Mesendoderm (in vitro differentiated cells): ENCODE measurements around the gene GLS.
A peak's percentile ranks its signal among the peaks of the same experiment; 100 is the strongest.

ENCODE experiments used
- DNase-seq: peaks from one replicate; pipeline ENCODE4 v3.0.0; 2013
- H2AK5ac ChIP-seq: 2 replicates; pipeline ENCODE4 v1.6.1; 2013; ENCODE audit warnings: low read length, inconsistent platforms
- H2BK120ac ChIP-seq: 2 replicates; pipeline ENCODE4 v1.6.1; 2013; ENCODE audit warnings: low read depth, mild to moderate bottlenecking, low read length, moderate library complexity, mixed read lengths
- H2BK15ac ChIP-seq: replicated peaks from 2 replicates; pipeline ENCODE4 v1.6.1; 2013; ENCODE audit warnings: low read depth, mild to moderate bottlenecking, moderate library complexity
- H2BK5ac ChIP-seq: 2 replicates; pipeline ENCODE4 v1.6.1; 2013; ENCODE audit warnings: low read length, inconsistent platforms
- H3K18ac ChIP-seq: 2 replicates; pipeline ENCODE4 v1.6.1; 2013; ENCODE audit warnings: mild to moderate bottlenecking, low read length, mixed read lengths
- H3K23ac ChIP-seq: one replicate; pipeline ENCODE4 v1.6.1; 2013; ENCODE audit warnings: low read length
- H3K27ac ChIP-seq: 2 replicates; pipeline ENCODE4 v1.5.1; 2013; ENCODE audit warnings: low read depth, mild to moderate bottlenecking, inconsistent platforms, low read length, moderate library complexity
- H3K27me3 ChIP-seq: 2 replicates; pipeline ENCODE4 v1.6.1; 2013; ENCODE audit warnings: low read length, control low read depth, mild to moderate bottlenecking, inconsistent platforms; ENCODE audit not compliant: insufficient read depth, poor library complexity
- H3K36me3 ChIP-seq: 2 replicates; pipeline ENCODE4 v1.6.1; 2013; ENCODE audit warnings: low read length, inconsistent platforms; ENCODE audit not compliant: control insufficient read depth, insufficient read depth
- H3K4ac ChIP-seq: one replicate; pipeline ENCODE4 v1.6.1; 2013; ENCODE audit warnings: low read depth, mild to moderate bottlenecking, low read length, moderate library complexity
- H3K4me1 ChIP-seq: 2 replicates; pipeline ENCODE4 v1.6.1; 2013; ENCODE audit warnings: low read depth, low read length, inconsistent platforms; ENCODE audit not compliant: control insufficient read depth
- H3K4me2 ChIP-seq: 2 replicates; pipeline ENCODE4 v1.6.1; 2013; ENCODE audit warnings: low read length
- H3K4me3 ChIP-seq: 2 replicates; pipeline ENCODE4 v1.5.1; 2013; ENCODE audit warnings: mild to moderate bottlenecking, low read length
- H3K56ac ChIP-seq: one replicate; pipeline ENCODE4 v1.6.1; 2013; ENCODE audit warnings: low read length
- H3K79me1 ChIP-seq: 2 replicates; pipeline ENCODE4 v1.6.1; 2013; ENCODE audit warnings: low read length, inconsistent platforms
- H3K79me2 ChIP-seq: 2 replicates; pipeline ENCODE4 v1.6.1; 2013; ENCODE audit warnings: mild to moderate bottlenecking, low read length; ENCODE audit not compliant: control insufficient read depth, insufficient read depth
- H3K9ac ChIP-seq: 2 replicates; pipeline ENCODE4 v1.6.1; 2013; ENCODE audit warnings: low read length, inconsistent platforms
- H4K5ac ChIP-seq: one replicate; pipeline ENCODE4 v1.6.1; 2013; ENCODE audit warnings: low read length
- H4K8ac ChIP-seq: one replicate; pipeline ENCODE4 v1.6.1; 2013; ENCODE audit warnings: low read depth, mild to moderate bottlenecking, control low read depth, low read length, moderate library complexity
- WGBS: extraction: QIAGEN DNeasy Blood & Tissue Kit; methylation state at CpG from one replicate; pipeline ENCODE4 v1.1.7; 2013; ENCODE audit warnings: low lambda C conversion rate, missing lambda C conversion rate; ENCODE audit not compliant: insufficient coverage; ENCODE audit errors: extremely low coverage; 5-methylcytosine and 5-hydroxymethylcytosine counted together

Gene GLS

GRCh38 chr2:190947711-190948251 is 67.2 kb downstream of the GLS start:
- Histone ChIP-seq H3K4me1 (peaks cover 2% of the 10 kb centered on the region), H2BK5ac (no peak overlapping the region), H3K79me1 (no peaks in the 10 kb centered on the region), H3K56ac (no peak overlapping the region), H3K4ac (no peak overlapping the region), H3K36me3 (no peaks in the 10 kb centered on the region), H4K8ac (no peak overlapping the region), H3K4me2 (no peak overlapping the region), H3K79me2 (no peaks in the 10 kb centered on the region), H3K27ac (no peak overlapping the region), H2BK15ac (no peak overlapping the region), H2BK120ac (no peak overlapping the region), H4K5ac (no peak overlapping the region), H3K9ac (no peak overlapping the region), H2AK5ac (no peak overlapping the region), H3K27me3 (no peaks in the 10 kb centered on the region), H3K4me3 (no peak overlapping the region), H3K23ac (no peak overlapping the region), H3K18ac (no peak overlapping the region)
- no CpG with 5 or more reads among the region's 2 CpGs for WGBS
- DNase-seq: peak; percentile 57

DNA sequence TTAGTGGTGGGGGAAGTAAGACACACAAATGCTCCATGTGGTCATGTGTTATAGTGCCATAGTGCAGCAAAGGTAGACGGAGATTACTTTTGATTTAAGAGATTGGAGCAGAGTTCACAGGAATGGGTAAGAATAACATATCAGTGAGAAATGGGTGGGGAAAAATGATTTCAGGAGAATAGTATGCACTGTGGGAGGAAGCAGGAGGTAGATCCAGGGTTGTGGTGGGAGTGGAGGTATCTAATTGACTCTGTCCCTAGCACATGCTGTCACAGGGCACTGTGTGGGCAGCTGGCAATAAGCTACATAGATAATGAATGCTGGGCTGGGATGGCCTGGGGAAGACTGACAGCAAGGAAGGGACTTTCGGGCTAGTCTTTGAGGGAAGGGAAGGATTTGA is 68.0 kb downstream of the GLS start:
- DNase-seq: peak; percentile 27
- no peak overlapping the region for H3K23ac ChIP-seq
- no peak overlapping the region for H2BK120ac ChIP-seq
- H3K4me3 ChIP-seq: no peak overlapping the region
- H4K8ac ChIP-seq: no peak overlapping the region
- H4K5ac ChIP-seq: no peak overlapping the region
- no peak overlapping the region for H3K9ac ChIP-seq
- H2AK5ac ChIP-seq: no peak overlapping the region
- H3K18ac ChIP-seq: no peak overlapping the region
- WGBS: no CpG with 5 or more reads among the region's 2 CpGs
- H3K4ac ChIP-seq: no peak overlapping the region
- H3K4me1 ChIP-seq: peaks cover 2% of the 10 kb centered on the region
- no peaks in the 10 kb centered on the region for H3K79me2 ChIP-seq
- no peak overlapping the region for H2BK15ac ChIP-seq
- H3K56ac ChIP-seq: no peak overlapping the region
- no peak overlapping the region for H2BK5ac ChIP-seq
- no peaks in the 10 kb centered on the region for H3K36me3 ChIP-seq
- no peaks in the 10 kb centered on the region for H3K27me3 ChIP-seq
- no peak overlapping the region for H3K4me2 ChIP-seq
- H3K79me1 ChIP-seq: no peaks in the 10 kb centered on the region
- H3K27ac ChIP-seq: no peak overlapping the region

DNA sequence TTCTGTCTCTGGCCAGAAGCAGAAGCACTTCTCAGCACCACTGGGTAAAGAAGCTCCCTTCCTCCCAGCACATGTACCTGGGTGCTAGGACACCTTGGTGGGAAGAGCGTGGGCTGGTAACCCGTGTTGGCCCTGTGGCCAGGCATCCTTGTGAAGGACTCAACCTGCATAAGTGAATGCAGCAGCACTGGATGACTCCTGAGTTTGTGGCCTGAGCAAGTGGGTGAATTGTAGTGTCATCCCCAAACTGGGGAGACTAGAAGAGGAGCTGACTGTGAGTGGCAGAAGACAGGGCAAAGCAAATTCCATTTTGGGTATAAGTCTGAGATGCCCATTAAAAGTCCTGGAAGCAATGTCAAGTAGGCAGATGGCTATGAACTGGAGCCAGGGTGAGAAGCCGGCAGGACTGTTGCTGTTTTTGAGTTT is 70.0 kb downstream of the GLS start:
- H3K4me1 ChIP-seq: peaks cover 2% of the 10 kb centered on the region
- no peak for DNase-seq
- no peak overlapping the region for H3K18ac ChIP-seq
- no peaks in the 10 kb centered on the region for H3K36me3 ChIP-seq
- no peak overlapping the region for H4K8ac ChIP-seq
- H2BK15ac ChIP-seq: no peak overlapping the region
- H2BK5ac ChIP-seq: no peak overlapping the region
- no peak overlapping the region for H2BK120ac ChIP-seq
- no peak overlapping the region for H3K4me3 ChIP-seq
- H3K79me2 ChIP-seq: no peaks in the 10 kb centered on the region
- H3K56ac ChIP-seq: no peak overlapping the region
- H3K79me1 ChIP-seq: no peaks in the 10 kb centered on the region
- no peak overlapping the region for H3K27ac ChIP-seq
- no peak overlapping the region for H3K4ac ChIP-seq
- no peak overlapping the region for H3K23ac ChIP-seq
- no peak overlapping the region for H2AK5ac ChIP-seq
- no peak overlapping the region for H3K9ac ChIP-seq
- H4K5ac ChIP-seq: no peak overlapping the region
- H3K4me2 ChIP-seq: no peak overlapping the region
- WGBS: no CpG with 5 or more reads among the region's 3 CpGs
- H3K27me3 ChIP-seq: no peaks in the 10 kb centered on the region

- H3K79me1 ChIP-seq: no peaks in the 10 kb centered on the region
- DNase-seq: no peak
- no peaks in the 10 kb centered on the region for H3K27me3 ChIP-seq
- H2BK15ac ChIP-seq: no peak overlapping the region
- peaks cover 2% of the 10 kb centered on the region for H3K4me1 ChIP-seq
- no peak overlapping the region for H3K56ac ChIP-seq
- no peak overlapping the region for H3K9ac ChIP-seq
- no peak overlapping the region for H4K5ac ChIP-seq
- H2AK5ac ChIP-seq: no peak overlapping the region
- H2BK120ac ChIP-seq: no peak overlapping the region
- no peak overlapping the region for H4K8ac ChIP-seq
- H3K36me3 ChIP-seq: no peaks in the 10 kb centered on the region
- no peak overlapping the region for H3K4ac ChIP-seq
- H3K27ac ChIP-seq: no peak overlapping the region
- no peak overlapping the region for H2BK5ac ChIP-seq
- H3K4me3 ChIP-seq: no peak overlapping the region
- H3K18ac ChIP-seq: no peak overlapping the region
- no peaks in the 10 kb centered on the region for H3K79me2 ChIP-seq
- H3K23ac ChIP-seq: no peak overlapping the region
- no peak overlapping the region for H3K4me2 ChIP-seq
- WGBS: no CpG with 5 or more reads among the region's 4 CpGs
Measured at GRCh38 chr2:190953257-190953656, 72.6 kb downstream of the GLS start.

DNA sequence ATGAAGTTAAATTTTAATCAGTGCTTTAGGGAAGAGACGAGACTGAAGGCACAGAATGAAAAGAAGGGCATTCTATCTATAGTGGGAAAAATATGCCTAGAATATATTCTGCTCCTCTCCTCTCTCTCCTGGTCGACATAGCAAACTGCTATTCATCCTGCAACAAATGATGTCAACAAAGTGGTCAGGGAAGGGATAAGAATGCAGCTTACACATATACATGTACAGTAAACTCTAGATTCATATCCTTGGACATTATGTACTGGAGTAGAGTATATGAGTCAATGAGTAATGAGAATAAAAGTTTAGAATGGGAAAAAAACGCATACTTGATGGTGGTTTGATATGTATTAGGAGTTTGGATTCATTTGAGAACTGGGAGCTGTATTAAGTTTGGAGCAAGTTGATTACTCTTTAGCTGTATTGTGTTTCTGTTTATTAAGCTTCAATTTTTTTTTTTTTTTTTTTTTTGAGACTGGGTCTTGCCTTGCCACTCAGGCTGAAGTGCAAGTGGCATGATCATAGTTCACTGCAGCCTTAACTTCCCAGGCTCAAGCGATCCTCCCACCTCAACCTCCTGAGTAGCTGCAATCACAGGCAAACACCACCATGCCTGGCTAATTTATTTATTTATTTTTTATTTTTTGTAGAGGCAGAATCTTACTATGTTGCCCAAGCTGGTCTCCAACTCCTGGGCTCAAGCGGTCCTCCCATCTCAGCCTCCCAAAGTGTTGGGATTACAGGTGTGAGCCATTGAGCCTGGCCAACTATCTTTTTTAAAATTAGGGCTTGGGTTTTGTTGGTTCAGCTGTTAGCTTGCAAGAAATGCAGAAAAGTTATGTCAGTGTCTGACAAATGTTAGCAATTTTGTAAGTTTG is 79.5 kb downstream of the GLS start:
- no peak overlapping the region for H3K23ac ChIP-seq
- 100% methylated on average over 1 of the region's 5 CpGs for WGBS
- no peak overlapping the region for H4K8ac ChIP-seq

More for the DNA sequence above, 79.5 kb downstream of the GLS start:
- Histone ChIP-seq H3K9ac (no peak overlapping the region), H2BK5ac (no peak overlapping the region), H3K27ac (no peak overlapping the region), H3K36me3 (no peaks in the 10 kb centered on the region), H2BK120ac (no peak overlapping the region), H4K5ac (no peak overlapping the region), H3K79me2 (no peaks in the 10 kb centered on the region), H2BK15ac (no peak overlapping the region), H3K27me3 (no peaks in the 10 kb centered on the region), H3K4ac (no peak overlapping the region), H2AK5ac (no peak overlapping the region), H3K4me1 (no peaks in the 10 kb centered on the region), H3K18ac (no peak overlapping the region), H3K56ac (no peak overlapping the region), H3K79me1 (no peaks in the 10 kb centered on the region), H3K4me3 (no peak overlapping the region), H3K4me2 (no peak overlapping the region)
- DNase-seq: no peak
